ENCODE data around the gene PDCD11. TPM values are rescaled to one million over a fixed set of nuclear protein-coding genes. Genes with fewer than 3 reads are reported as not detected.
A peak's percentile ranks its signal among the peaks of the same experiment; 100 is the strongest.

Gene PDCD11
- total and polyA plus RNA-seq, 4 donors, result 6.0 to 24.2 (median 16.9) TPM

DNA sequence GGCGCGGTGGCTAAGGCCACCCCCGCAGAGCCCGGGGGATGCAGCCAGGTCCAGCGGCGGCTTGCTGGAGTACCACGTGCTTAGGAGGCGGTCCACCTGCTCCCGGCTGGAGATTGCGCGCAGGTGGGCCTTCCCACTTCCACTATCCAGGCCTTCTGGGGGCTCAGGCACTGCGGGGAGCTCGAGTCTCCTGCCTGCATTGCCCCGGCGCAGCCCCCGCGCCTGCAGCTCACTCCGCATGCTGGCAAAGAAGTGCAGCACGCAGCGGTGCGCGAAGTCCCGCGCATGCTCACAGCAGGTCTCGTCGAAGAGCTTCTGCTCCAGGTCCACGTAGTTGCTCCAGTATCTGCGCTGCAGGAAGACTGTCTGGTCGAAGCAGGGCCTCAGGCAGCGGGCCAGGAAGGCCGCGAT, 76.8 kb downstream of the PDCD11 start:
- no peak for ATAC-seq (ENCODE audit: low FRiP score)
- Histone ChIP-seq H3K4me3 (ENCODE audit: low read length in 2 of 2) (no peak overlapping the region), H3K9me3 (ENCODE audit: control insufficient read depth, low read length) (no peaks in the 10 kb centered on the region), H3K27ac (ENCODE audit: low read depth in 1 of 2, low read length in 2 of 2) (no peak overlapping the region), H3K36me3 (ENCODE audit: control insufficient read depth in 1 of 2, insufficient read depth in 2 of 2, low read length in 1 of 2) (no peaks in the 10 kb centered on the region), H3K27me3 (ENCODE audit: control insufficient read depth in 1 of 2, insufficient read depth in 2 of 2, low read length in 1 of 2) (no peaks in the 10 kb centered on the region), H3K4me1 (ENCODE audit: control insufficient read depth in 1 of 2, insufficient read depth in 2 of 2, low read length in 2 of 2) (no peaks in the 10 kb centered on the region)
- intact Hi-C loops (cut with DNase I), result no loop called here
- DNase-seq, result peak in 1 of 2 donors; percentile 73
- 63 to 67% methylated on average over 29 to 32 of the region's 32 CpGs for WGBS, 2 donors

DNA sequence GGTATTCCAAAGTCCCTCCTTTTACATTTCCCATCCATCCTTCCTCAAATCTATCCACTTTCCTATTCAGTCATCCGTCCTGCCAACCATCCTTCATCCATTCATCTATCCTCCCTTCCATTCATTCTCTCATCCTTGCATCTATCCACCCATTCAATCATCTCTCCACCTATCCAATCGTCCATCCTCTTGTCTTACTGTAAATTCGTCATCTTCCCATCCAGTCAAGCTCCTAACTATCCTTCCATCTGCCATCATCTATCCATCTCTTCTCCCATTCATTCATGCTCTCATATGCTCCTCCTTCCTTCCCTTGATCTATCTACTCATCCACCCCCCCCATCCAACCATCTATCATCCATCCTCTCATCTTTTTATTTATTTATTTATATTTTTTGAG, 77.7 kb downstream of the PDCD11 start:
- H3K27ac ChIP-seq (ENCODE audit: low read depth in 1 of 2, low read length in 2 of 2), result no peak overlapping the region
- 91 to 94% methylated on average over 3 of the region's 3 CpGs for WGBS, 2 donors
- no peaks in the 10 kb centered on the region for H3K36me3 ChIP-seq (ENCODE audit: control insufficient read depth in 1 of 2, insufficient read depth in 2 of 2, low read length in 1 of 2)
- no peaks in the 10 kb centered on the region for H3K4me1 ChIP-seq (ENCODE audit: control insufficient read depth in 1 of 2, insufficient read depth in 2 of 2, low read length in 2 of 2)
- ATAC-seq (ENCODE audit: low FRiP score), result no peak
- no peaks in the 10 kb centered on the region for H3K27me3 ChIP-seq (ENCODE audit: control insufficient read depth in 1 of 2, insufficient read depth in 2 of 2, low read length in 1 of 2)
- intact Hi-C loops (cut with DNase I), result no loop called here
- DNase-seq, result no peak
- no peaks in the 10 kb centered on the region for H3K9me3 ChIP-seq (ENCODE audit: control insufficient read depth, low read length)
- H3K4me3 ChIP-seq (ENCODE audit: low read length in 2 of 2), result no peak overlapping the region

DNA sequence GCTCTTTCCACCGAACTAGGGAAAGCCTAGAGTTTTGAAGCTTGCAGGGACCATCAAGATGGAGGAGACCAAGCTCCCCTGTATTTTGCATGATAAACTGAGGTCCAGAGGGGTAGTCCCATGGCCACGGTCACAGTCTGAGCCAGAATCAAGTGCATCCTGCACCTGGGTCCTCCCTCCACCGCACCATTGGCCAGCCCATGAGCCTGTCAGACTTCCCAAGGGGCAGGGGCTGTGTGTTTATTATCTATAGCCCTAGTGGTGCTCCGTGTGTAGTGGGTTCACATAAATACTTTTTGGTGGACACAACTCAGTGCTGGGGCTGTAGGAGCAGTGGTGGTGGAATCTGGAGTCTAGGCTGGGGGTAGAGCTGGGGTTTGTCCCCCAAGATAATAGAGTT, 79.0 kb downstream of the PDCD11 start:
- ATAC-seq (ENCODE audit: low FRiP score) (no peak), DNase-seq (no peak)
- WGBS, 2 donors, result 80 to 84% methylated on average over 4 of the region's 4 CpGs
- H3K36me3 ChIP-seq (ENCODE audit: control insufficient read depth in 1 of 2, insufficient read depth in 2 of 2, low read length in 1 of 2), result no peaks in the 10 kb centered on the region
- H3K27me3 ChIP-seq (ENCODE audit: control insufficient read depth in 1 of 2, insufficient read depth in 2 of 2, low read length in 1 of 2), result no peaks in the 10 kb centered on the region
- H3K27ac ChIP-seq (ENCODE audit: low read depth in 1 of 2, low read length in 2 of 2), result no peak overlapping the region
- H3K4me1 ChIP-seq (ENCODE audit: control insufficient read depth in 1 of 2, insufficient read depth in 2 of 2, low read length in 2 of 2), result no peaks in the 10 kb centered on the region
- no peak overlapping the region for H3K4me3 ChIP-seq (ENCODE audit: low read length in 2 of 2)
- intact Hi-C loops (cut with DNase I), result no loop called here
- H3K9me3 ChIP-seq (ENCODE audit: control insufficient read depth, low read length), result no peaks in the 10 kb centered on the region

DNA sequence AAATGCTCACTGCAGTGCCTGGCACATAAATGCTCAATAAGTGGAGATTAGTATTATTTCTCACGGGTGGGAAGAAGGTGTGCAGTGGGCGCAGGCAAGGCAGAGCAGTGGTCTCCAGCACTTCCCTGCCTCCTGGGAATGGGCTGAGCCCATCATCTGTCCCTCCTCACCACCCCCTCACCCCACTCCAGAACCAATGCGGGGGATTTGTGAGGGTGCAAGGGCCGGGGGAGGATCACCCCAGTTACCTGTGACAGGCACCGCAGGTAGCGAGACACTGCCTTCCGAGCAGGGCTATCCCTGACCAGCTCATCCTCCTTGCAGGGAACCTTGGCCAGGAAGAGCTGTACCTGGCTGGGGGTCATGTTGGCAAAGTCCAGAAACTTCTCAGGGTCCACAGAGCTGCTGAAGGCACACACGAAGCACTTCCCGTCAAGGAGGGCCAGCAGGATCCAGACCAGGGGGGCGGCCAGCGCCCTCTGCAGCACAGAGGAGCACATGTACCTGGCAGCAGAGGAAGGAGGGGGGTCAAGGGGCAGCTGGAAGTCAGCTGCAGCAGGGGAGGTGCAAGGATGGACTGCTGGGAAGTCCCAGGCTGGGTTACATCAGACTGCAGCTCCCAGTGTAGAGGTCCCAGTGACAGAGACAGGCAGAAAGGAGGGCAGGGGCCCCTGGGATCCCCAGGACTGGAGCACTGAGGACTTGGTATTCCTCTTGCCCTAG, 79.8 kb downstream of the PDCD11 start:
- intact Hi-C loops (cut with DNase I), result no loop called here

DNA sequence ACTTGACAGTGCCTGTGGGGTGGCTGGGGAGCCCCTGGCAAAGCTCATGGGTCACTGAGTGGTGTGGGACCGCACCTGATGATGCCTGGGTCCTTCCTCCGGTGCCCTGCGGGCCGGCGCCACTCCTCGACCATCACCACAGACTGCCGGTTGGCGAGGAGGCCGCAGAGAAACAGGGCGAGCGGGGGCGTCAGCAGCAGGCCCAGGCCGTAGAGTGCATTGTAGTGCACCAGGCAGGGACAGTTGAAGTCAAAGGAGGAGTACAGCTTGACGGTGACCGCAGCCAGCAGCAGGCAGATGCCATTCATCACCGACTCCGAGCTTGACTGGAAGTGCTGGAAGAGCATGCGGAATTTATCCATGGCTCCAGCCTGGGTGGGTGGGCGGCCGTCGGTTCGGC, 82.2 kb downstream of the PDCD11 start:
- Histone ChIP-seq H3K9me3 (ENCODE audit: control insufficient read depth, low read length) (no peaks in the 10 kb centered on the region), H3K27ac (ENCODE audit: low read depth in 1 of 2, low read length in 2 of 2) (no peak overlapping the region), H3K4me3 (ENCODE audit: low read length in 2 of 2) (no peak overlapping the region), H3K36me3 (ENCODE audit: control insufficient read depth in 1 of 2, insufficient read depth in 2 of 2, low read length in 1 of 2) (no peaks in the 10 kb centered on the region), H3K27me3 (ENCODE audit: control insufficient read depth in 1 of 2, insufficient read depth in 2 of 2, low read length in 1 of 2) (no peaks in the 10 kb centered on the region), H3K4me1 (ENCODE audit: control insufficient read depth in 1 of 2, insufficient read depth in 2 of 2, low read length in 2 of 2) (no peaks in the 10 kb centered on the region)
- intact Hi-C loops (cut with DNase I), result no loop called here
- WGBS, 2 donors, result 88 to 91% methylated on average over 22 of the region's 22 CpGs
- no peak for ATAC-seq (ENCODE audit: low FRiP score)
- no peak for DNase-seq

More for the DNA sequence above, 79.8 kb downstream of the PDCD11 start:
- Histone ChIP-seq H3K36me3 (ENCODE audit: control insufficient read depth in 1 of 2, insufficient read depth in 2 of 2, low read length in 1 of 2) (no peaks in the 10 kb centered on the region), H3K27me3 (ENCODE audit: control insufficient read depth in 1 of 2, insufficient read depth in 2 of 2, low read length in 1 of 2) (no peaks in the 10 kb centered on the region), H3K4me3 (ENCODE audit: low read length in 2 of 2) (no peak overlapping the region), H3K4me1 (ENCODE audit: control insufficient read depth in 1 of 2, insufficient read depth in 2 of 2, low read length in 2 of 2) (no peaks in the 10 kb centered on the region), H3K9me3 (ENCODE audit: control insufficient read depth, low read length) (no peaks in the 10 kb centered on the region), H3K27ac (ENCODE audit: low read depth in 1 of 2, low read length in 2 of 2) (no peak overlapping the region)
- WGBS, 2 donors, result 72 to 77% methylated on average over 10 to 11 of the region's 11 CpGs
- DNase-seq (peak in 1 of 2 donors; percentile 73), ATAC-seq (ENCODE audit: low FRiP score) (no peak)

DNA sequence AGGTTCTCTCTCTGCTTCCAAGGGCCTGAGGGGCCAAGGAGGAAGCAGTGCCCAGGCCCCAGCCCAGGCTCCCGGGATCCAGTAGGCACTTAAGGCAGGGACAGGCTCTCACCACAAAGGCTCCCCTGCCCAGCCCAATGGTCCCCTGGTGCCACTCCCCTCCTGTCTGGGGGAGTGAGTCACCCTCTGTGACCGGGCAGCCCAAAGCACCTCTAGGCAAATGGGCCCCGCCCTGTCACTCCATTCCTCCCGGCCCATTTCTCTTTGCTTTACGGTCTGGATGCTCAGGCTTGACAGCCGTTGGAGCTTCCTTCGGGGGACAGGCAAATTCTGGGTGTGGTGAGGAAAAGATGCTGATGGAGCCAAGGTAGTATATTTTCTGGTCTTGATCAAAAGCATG, 82.7 kb downstream of the PDCD11 start, which contains the start of gene CALHM3:
CALHM3 (minus strand) TSS at position 106 of the 400 bp plus-strand sequence. CDS start 208 bp downstream, outside the sequence.
- Histone ChIP-seq H3K36me3 (ENCODE audit: control insufficient read depth in 1 of 2, insufficient read depth in 2 of 2, low read length in 1 of 2) (no peaks in the 10 kb centered on the region), H3K27me3 (ENCODE audit: control insufficient read depth in 1 of 2, insufficient read depth in 2 of 2, low read length in 1 of 2) (no peaks in the 10 kb centered on the region), H3K27ac (ENCODE audit: low read depth in 1 of 2, low read length in 2 of 2) (no peak within 1 kb of the TSS), H3K4me1 (ENCODE audit: control insufficient read depth in 1 of 2, insufficient read depth in 2 of 2, low read length in 2 of 2) (no peaks in the 10 kb centered on the region), H3K9me3 (ENCODE audit: control insufficient read depth, low read length) (no peaks in the 10 kb centered on the region), H3K4me3 (ENCODE audit: low read length in 2 of 2) (no peak within 1 kb of the TSS)
- intact Hi-C loops (cut with DNase I), result no loop called here
- WGBS, 2 donors, result 82 to 85% methylated on average over 7 of the region's 7 CpGs
- ATAC-seq (ENCODE audit: low FRiP score) (no peak), DNase-seq (no peak)

DNA sequence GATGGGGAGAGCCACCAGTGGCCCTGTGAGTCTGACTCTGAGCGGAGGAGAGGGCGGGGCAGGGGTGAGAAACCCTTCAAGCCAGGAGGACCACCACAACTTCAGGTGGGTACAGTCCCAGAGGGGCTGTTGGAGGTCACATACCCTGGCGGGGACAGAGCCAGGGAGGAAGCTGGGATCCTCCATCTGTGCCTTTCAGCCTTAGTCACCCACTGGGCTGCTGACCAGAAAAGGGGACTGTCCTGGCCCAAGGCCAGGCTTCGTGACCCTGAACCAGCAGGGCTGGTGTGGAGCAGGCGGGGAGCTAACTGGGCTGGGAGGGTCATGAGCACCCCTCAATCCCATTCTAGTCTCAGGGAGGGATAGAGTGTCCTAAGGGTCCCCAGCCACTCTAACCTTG, 84.1 kb downstream of the PDCD11 start:
- ATAC-seq (ENCODE audit: low FRiP score), result no peak
- DNase-seq, result no peak
- H3K27me3 ChIP-seq (ENCODE audit: control insufficient read depth in 1 of 2, insufficient read depth in 2 of 2, low read length in 1 of 2), result no peaks in the 10 kb centered on the region
- H3K9me3 ChIP-seq (ENCODE audit: control insufficient read depth, low read length), result no peaks in the 10 kb centered on the region
- no peak overlapping the region for H3K4me3 ChIP-seq (ENCODE audit: low read length in 2 of 2)
- H3K36me3 ChIP-seq (ENCODE audit: control insufficient read depth in 1 of 2, insufficient read depth in 2 of 2, low read length in 1 of 2), result no peaks in the 10 kb centered on the region
- 72 to 73% methylated on average over 5 of the region's 5 CpGs for WGBS, 2 donors
- no peaks in the 10 kb centered on the region for H3K4me1 ChIP-seq (ENCODE audit: control insufficient read depth in 1 of 2, insufficient read depth in 2 of 2, low read length in 2 of 2)
- intact Hi-C loops (cut with DNase I), result no loop called here
- H3K27ac ChIP-seq (ENCODE audit: low read depth in 1 of 2, low read length in 2 of 2), result no peak overlapping the region

DNA sequence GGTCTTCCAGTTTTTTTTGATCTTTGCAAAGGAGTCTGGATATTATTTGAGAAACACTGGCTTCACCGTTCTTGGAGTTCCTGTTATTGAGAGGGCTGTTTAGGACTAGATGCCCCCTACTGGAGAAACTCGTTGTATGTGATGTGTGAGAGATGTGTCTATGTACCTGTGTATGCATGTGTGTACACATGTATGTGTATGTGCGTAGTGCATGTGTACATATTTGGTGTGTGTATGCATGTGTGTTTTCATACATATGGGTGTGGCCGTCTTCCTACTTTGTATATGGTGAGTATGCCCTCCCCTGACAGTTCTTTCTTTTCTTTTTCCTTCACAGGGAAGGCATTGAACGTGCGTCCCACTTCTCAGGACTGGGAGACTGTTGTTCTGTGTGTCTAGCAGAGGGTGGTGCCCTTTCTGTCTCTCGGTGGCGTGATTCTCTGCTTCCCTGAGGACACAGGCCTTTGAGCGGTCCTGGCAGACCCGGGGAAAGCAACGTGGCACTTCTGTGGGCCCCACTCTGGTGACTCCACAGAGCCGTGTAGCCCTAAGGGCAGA, 85.6 kb downstream of the PDCD11 start:
- H3K4me1 ChIP-seq (ENCODE audit: control insufficient read depth in 1 of 2, insufficient read depth in 2 of 2, low read length in 2 of 2), result no peaks in the 10 kb centered on the region
- H3K4me3 ChIP-seq (ENCODE audit: low read length in 2 of 2), result no peak overlapping the region
- intact Hi-C loops (cut with DNase I), result no loop called here
- no peak overlapping the region for H3K27ac ChIP-seq (ENCODE audit: low read depth in 1 of 2, low read length in 2 of 2)
- 51 to 55% methylated on average over 12 of the region's 12 CpGs for WGBS, 2 donors
- no peaks in the 10 kb centered on the region for H3K9me3 ChIP-seq (ENCODE audit: control insufficient read depth, low read length)
- ATAC-seq (ENCODE audit: low FRiP score) (peak; percentile 76), DNase-seq (no peak)
- H3K27me3 ChIP-seq (ENCODE audit: control insufficient read depth in 1 of 2, insufficient read depth in 2 of 2, low read length in 1 of 2), result no peaks in the 10 kb centered on the region
- no peaks in the 10 kb centered on the region for H3K36me3 ChIP-seq (ENCODE audit: control insufficient read depth in 1 of 2, insufficient read depth in 2 of 2, low read length in 1 of 2)

Data from aorta (tissue), 5 donors.